ENCODE data around the gene BICRA. TPM values are rescaled to one million over a fixed set of nuclear protein-coding genes. Genes with fewer than 3 reads are reported as not detected.

Gene BICRA
- total and polyA plus RNA-seq, 2 of the 8 experiments (the other 6 are each of a cell fraction or from before 2014, with no cell fraction given) = 1.5 to 29.2 TPM

GRCh38 chr19:47649588-47649987 lies 40.7 kb downstream of the BICRA start:
- DNase-seq (ENCODE audit: low read depth in 1 of 2, low spot score in 2 of 2) (no peak), FAIRE-seq (no peak)
- ChIA-PET POLR2A (ENCODE audit: partially characterized antibody) (interaction anchor here (0.6 kb wide), 1 partner anchor 235 kb away, joined by 3 read pairs; no protein-coding TSS in a partner anchor), CTCF (ENCODE audit: partially characterized antibody) (interaction anchor here (1.0 to 1.2 kb wide), 2 partner anchors 18 to 45 kb away, joined by 3 to 4 read pairs; no protein-coding TSS in a partner anchor)
- Histone ChIP-seq H3K4ac (replicated peaks; ENCODE audit: insufficient read length, low read depth, low read length) (no peak overlapping the region), H2BK120ac (replicated peaks; ENCODE audit: low read depth, low read length) (no peak overlapping the region), H2BK5ac (ENCODE audit: low read depth, low read length) (no peak overlapping the region), H3K36me3 (ENCODE audit: control insufficient read depth in 2 of 4, insufficient read depth in 4 of 4, low read length in 3 of 4) (peaks cover 0 to 7% (median 0%) of the 10 kb centered on the region in 4 experiments; a peak in 2 of 8 replicates), H4K5ac (ENCODE audit: insufficient read length, low read depth, low read length) (no peak overlapping the region), H2BK20ac (ENCODE audit: low read length) (no peak overlapping the region), H3K27me3 (replicated peaks in 1 of 4; ENCODE audit: control insufficient read depth in 3 of 4, extremely low read depth in 1 of 4, insufficient read depth in 3 of 4, low read length in 3 of 4) (no peaks in the 10 kb centered on the region), H3K27ac (ENCODE audit: low read depth, low read length) (no peak overlapping the region), H4K20me1 (replicated peaks in 1 of 2; ENCODE audit: control insufficient read depth in 1 of 2, insufficient read depth in 2 of 2, low read length in 2 of 2) (peaks cover 15 to 35% of the 10 kb centered on the region in 2 experiments), H3K23me2 (ENCODE audit: low read depth, low read length) (no peaks in the 10 kb centered on the region), H3K18ac (ENCODE audit: extremely low read depth, low read length) (no peak overlapping the region), H3K79me1 (ENCODE audit: low read depth, low read length) (peaks cover 19% of the 10 kb centered on the region), H3K23ac (ENCODE audit: insufficient read length) (no peak overlapping the region), H3K56ac (replicated peaks; ENCODE audit: insufficient read length, low read depth, low read length) (no peak overlapping the region), H4K8ac (ENCODE audit: extremely low read depth, insufficient read depth, low read length) (no peak overlapping the region), H2AFZ (ENCODE audit: low read length) (no peak overlapping the region), H3K14ac (ENCODE audit: insufficient read length) (no peak overlapping the region), H2BK15ac (ENCODE audit: low read length) (no peak overlapping the region), H2BK12ac (ENCODE audit: low read depth, low read length) (no peak overlapping the region), H3K79me2 (ENCODE audit: control insufficient read depth in 1 of 2, insufficient read depth in 2 of 2, low read length in 2 of 2) (peaks cover 3 to 84% of the 10 kb centered on the region in 2 experiments), H3K4me1 (replicated peaks in 1 of 4; ENCODE audit: control insufficient read depth in 3 of 4, insufficient read depth in 4 of 4, low read length in 3 of 4) (peaks cover 0 to 10% (median 6%) of the 10 kb centered on the region in 4 experiments; a peak in 6 of 7 replicates), H3K9ac (replicated peaks in 1 of 4; ENCODE audit: extremely low read depth in 1 of 4, low read depth in 3 of 4, low read length in 3 of 4) (no peak overlapping the region), H3K9me3 (ENCODE audit: insufficient read depth in 2 of 2, low read depth in 1 of 2, low read length in 1 of 2) (peaks cover 0 to 5% of the 10 kb centered on the region in 2 experiments; a peak in 1 of 4 replicates), H3K4me2 (ENCODE audit: insufficient read depth in 1 of 2, low read depth in 2 of 2, low read length in 2 of 2) (no peak overlapping the region), H4K91ac (replicated peaks; ENCODE audit: insufficient read length, low read length) (no peak overlapping the region), H3K4me3 (ENCODE audit: extremely low read depth in 1 of 4, insufficient read depth in 2 of 4, low read depth in 3 of 4, low read length in 4 of 4) (no peak overlapping the region), H2AK5ac (ENCODE audit: low read depth, low read length) (no peak overlapping the region)
- 80% methylated on average over 1 of the region's 1 CpG; no CpG with 5 or more reads in 1 of the 2 experiments for WGBS, 2 experiments (ENCODE audit: extremely low coverage in 1 of 2, insufficient coverage in 1 of 2, insufficient read length in 1 of 2, insufficient replicate concordance in 2 of 2, low coverage in 1 of 2, low lambda C conversion rate in 2 of 2, missing lambda C conversion rate in 1 of 2)
- TF ChIP-seq MAX (IDR thresholded peaks at IDR 0.05) (no peak), RXRA (IDR thresholded peaks at IDR 0.05; ENCODE audit: insufficient read depth, low read depth, low read length) (no peak), RAD21 (IDR thresholded peaks at IDR 0.05 in 1 of 2, conservative IDR thresholded peaks at IDR 0.05 in 1 of 2; ENCODE audit: low read depth in 2 of 2, low read length in 2 of 2) (no peak), E2F6 (IDR thresholded peaks at IDR 0.05) (no peak), TBP (IDR thresholded peaks at IDR 0.05; ENCODE audit: low read depth, low read length) (no peak)

Measured in H1 (cell line).